Glomerular visceral epithelial cell (primary cell): ENCODE measurements around the gene ITGB3.
"Not testable (repeated sequence)": the region's sequence is repeated elsewhere in the genome, so short reads cannot be mapped to it uniquely, and the experiment has no call there.

Experiments used
- DNase-seq: peaks from one replicate; pipeline ENCODE4 v3.0.0-alpha.2; 2016; ENCODE audit errors: extremely low spot score

The ITGB3 gene

GRCh38 chr17:47253541-47254402 lies at the start of gene ITGB3:
ITGB3 (plus strand) TSS chr17:47253827; CDS start chr17:47253862, 35 bp downstream.
- peak; percentile 84 for DNase-seq

- peak; percentile 59 for DNase-seq
Observed at GRCh38 chr17:47203984-47204721, 49.5 kb upstream of the ITGB3 start.

DNA sequence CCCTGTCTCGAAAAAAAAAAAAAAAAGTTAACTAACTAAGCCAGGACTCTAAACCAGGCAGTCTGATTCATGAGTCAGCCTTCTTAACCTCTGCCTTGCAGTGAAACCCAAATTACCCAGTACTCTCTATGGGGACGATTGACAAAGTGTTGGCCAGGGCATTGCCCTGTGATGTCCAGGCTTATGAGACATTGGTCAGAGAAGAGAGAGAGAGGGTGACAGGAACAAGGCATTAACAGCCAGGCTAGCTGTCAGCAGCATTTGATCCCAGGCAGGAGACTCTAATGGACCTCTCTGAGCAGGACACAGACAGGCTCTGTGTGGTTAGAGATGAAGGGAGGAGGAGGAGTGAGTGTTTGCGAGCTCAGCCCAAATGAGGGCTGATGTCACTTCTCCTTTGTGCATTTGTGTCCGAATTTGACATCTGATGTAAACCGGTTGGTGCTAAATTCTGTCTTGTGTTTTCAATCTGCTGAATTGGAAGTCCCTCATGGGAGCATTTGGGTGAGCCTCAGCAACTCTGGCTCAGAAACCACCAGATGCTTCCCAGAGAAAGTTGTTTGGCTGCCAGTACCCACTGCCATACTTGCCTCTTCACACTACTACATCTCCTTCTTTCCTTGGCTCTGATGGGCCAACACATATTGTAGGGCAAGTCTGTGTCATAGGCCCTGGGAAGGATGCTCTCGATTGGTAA lies 48.8 kb upstream of the ITGB3 start:
- DNase-seq, result peak; percentile 61

GRCh38 chr17:47205419-47205963 lies 48.1 kb upstream of the ITGB3 start:
- peak; percentile 96 for DNase-seq

- DNase-seq, result no peak
Observed at GRCh38 chr17:47207143-47208067, 46.2 kb upstream of the ITGB3 start.

- DNase-seq, result no peak
Observed at GRCh38 chr17:47208744-47209488, 44.7 kb upstream of the ITGB3 start, which contains the start of gene MYL4. MYL4 (plus strand) TSS chr17:47209348; CDS start chr17:47209423, 75 bp downstream.

GRCh38 chr17:47209499-47209898 lies 44.1 kb upstream of the ITGB3 start:
- no peak for DNase-seq

- no peak for DNase-seq
Observed at GRCh38 chr17:47210105-47210504, 43.5 kb upstream of the ITGB3 start.

DNA sequence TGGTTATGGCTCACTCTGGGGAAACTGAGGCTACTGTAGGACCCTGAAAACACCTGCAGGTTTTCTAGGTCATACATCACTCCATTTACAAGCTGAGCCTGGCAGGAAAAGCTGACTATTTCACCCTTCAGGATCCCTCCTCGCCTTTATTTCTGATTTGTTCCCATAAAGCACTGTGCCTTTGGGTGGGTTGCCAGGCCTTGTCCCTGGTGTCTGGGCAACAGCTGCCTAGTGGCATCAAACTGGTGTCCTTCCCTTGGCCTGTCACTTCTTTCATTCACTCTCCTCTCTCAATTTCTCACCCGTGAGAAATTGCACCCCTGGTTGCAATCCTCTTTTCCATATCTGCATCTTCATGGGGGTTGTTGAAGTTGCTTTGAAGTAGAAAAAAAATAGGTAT lies 42.8 kb upstream of the ITGB3 start:
- no peak for DNase-seq

DNA sequence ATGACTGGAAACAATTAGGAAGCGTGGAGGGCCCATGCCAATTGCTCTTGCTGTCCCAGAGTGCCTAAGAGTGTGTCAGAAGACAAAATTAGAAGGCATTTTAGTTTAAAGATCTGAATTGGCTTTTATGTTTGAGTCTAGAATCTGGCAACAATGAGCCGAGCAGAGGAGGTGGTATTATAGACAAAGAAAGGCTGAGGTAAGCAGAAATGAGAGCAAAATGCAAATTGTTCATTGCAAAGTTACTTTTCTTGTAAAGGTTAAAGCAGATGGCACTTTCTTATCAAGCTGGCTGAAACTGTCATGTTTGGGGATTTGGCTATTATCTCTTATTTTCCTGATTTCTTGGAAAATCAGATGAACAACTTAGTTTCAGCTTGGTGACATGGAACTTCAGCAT lies 41.2 kb upstream of the ITGB3 start:
- DNase-seq, result no peak

DNA sequence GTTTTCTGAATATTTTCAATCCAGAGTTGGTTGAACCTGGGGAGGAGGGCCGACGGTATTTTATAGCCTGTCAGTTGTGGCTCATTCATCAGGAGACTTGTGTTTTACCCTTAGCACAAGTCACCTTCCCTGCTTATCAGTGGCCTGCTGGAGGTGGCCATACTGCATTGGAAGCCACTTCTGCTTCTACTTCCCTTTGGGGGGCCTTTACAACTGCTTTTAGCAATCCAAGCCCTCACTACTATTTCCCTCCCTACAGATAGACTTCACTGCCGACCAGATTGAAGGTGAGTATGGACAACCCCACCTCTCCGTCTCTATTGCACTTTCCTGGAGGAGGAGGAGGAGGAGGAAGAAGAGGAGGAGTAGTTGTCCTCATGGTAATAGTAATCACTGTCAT lies 40.1 kb upstream of the ITGB3 start:
- DNase-seq, result no peak

GRCh38 chr17:47214931-47215330 lies 38.7 kb upstream of the ITGB3 start:
- no peak for DNase-seq

- not testable (repeated sequence) for DNase-seq
Observed at GRCh38 chr17:47216821-47217220, 36.8 kb upstream of the ITGB3 start.

DNA sequence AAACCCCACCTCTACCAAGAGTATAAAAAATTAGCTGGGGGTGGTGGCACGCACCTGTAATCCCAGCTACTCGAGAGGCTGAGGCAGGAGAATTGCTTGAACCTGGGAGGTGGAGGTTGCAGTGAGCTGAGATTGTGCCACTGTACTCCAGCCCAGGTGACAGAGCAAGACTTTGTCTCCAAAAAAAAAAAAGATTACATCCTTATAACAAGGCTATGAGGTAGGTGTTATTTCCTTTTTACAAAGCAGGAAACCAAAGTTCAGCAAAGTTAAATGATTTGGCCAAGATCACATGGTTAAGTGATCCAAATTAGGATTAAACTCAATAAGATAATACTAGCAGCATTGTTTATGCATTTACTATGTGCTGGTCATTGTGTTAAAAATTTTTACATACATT lies 36.3 kb upstream of the ITGB3 start:
- DNase-seq, result not testable (repeated sequence)

DNA sequence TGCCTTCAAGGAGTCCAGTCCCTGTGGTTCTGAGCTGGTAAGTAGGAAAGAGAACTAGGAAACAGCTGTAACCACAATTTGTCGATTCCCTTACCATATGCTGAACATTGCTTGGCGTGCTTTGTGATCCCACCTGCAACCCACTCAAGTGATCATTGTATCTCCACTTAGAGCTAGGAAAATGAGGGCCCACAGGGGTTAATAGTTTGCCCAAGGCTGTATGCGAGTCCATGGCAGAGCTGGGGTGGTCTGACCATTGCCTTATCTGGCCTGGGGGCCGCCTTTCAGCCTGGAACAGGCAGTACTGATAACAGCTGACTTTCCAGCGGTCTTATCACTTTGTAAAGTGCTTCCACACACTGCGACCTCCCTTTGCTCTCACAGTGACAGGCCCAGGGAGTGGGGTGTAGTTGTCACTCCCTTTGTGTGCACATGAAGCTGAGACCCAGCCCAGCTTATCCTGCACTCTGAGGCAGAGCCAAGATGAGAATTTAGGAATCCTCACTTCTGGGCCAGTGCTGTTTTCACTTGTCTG lies 34.7 kb upstream of the ITGB3 start:
- no peak for DNase-seq

- no peak for DNase-seq
Observed at GRCh38 chr17:47219621-47220475, 33.8 kb upstream of the ITGB3 start.

DNA sequence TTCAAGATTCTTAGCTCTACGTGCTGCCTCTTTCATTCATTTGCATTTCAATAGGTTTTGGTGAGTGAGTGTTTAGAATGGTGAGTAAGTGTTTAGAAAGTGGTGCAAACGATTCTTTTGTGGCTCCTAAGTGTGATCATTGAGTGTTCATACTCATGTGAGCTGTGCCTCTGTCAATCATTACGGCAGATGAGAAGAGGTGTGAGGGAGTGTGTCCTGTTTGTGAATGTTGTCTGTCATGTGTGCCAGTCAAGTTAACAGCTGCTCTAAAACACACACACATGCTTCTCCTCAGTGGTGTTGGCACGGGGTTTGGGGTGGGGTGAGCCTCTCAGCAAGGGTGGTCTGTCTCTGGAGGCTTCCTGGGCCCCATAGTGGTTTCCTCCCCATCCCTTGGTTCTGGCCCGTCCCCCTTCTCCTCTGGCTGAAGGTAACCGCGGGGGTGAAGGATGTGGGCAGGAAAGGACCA lies 33.1 kb upstream of the ITGB3 start:
- DNase-seq, result no peak

GRCh38 chr17:47221154-47221553 lies 32.5 kb upstream of the ITGB3 start:
- no peak for DNase-seq

- DNase-seq, result no peak
Observed at GRCh38 chr17:47222047-47222446, 31.6 kb upstream of the ITGB3 start.
